K562 (cell line): Measurements from ENCODE around the gene ZNF157. TPM values are rescaled to one million over a fixed set of nuclear protein-coding genes. Genes with fewer than 3 reads are reported as not detected.
A peak's percentile ranks its signal among the peaks of the same experiment; 100 is the strongest.
"Not testable (repeated sequence)": the region's sequence is repeated elsewhere in the genome, so short reads cannot be mapped to it uniquely, and the experiment has no call there.

ENCODE experiments used
- ATAC-seq: fragments of 200-7000 bp; cut with Tn5 transposase; 3 replicates; pipeline ENCODE4 v1.9.1; 2020; ENCODE audit warnings: moderate library complexity
- BruUV-seq: library from RNA; stranded (reverse); fragments of 400-500 nt; replicated peaks from 2 replicates; lab custom pipeline; 2021; lab: Mats Ljungman, UMichigan
- CTCF ChIA-PET: fragments of 300-600 bp; formaldehyde crosslinking; extraction: SDS; loops from one replicate; lab custom pipeline; 2021; ENCODE audit warnings: low intra/inter-chr PET ratio; lab: Yijun Ruan, JAX
- POLR2A ChIA-PET: fragments of 300-600, 350-650 bp; sonication (Branson Sonifier 250); formaldehyde crosslinking; extraction: SDS; loops from one replicate; lab custom pipeline; 2021; ENCODE audit warnings: antibody characterized with exemption, inconsistent platforms; lab: Yijun Ruan, JAX
- DNase-seq, 4 experiments: peaks; one replicate each; pipeline versions ENCODE4 v3.0.0 to v3.0.0-alpha.2; 2011 to 2018; ENCODE audit warnings: low spot score in 3 of 4, mixed read lengths in 3 of 4; ENCODE audit errors: extremely low read depth in 1 of 4
- FAIRE-seq: peaks from 2 replicates; lab custom pipeline; 2011; peaks lifted over from hg19 to GRCh38; lab: Jason Lieb, UNC
- H2AFZ ChIP-seq: 2 replicates; pipeline ENCODE4 v1.6.0; 2011; ENCODE audit warnings: low read depth, low read length, control low read depth, inconsistent platforms
- H3K27ac ChIP-seq: fragments of 200-600 bp; 3 replicates; pipeline ENCODE4 v1.8.0; 2011; ENCODE audit warnings: low read depth, mild to moderate bottlenecking, control low read depth, inconsistent platforms, low read length, moderate library complexity, mixed read lengths; ENCODE audit errors: extremely low read depth
- H3K27me3 ChIP-seq, 2 experiments: fragments of 300-600 bp in 1 of 2; 2 replicates in 1 of 2; 3 replicates in 1 of 2; pipeline versions ENCODE4 v1.6.0 to v1.8.0; 2011; ENCODE audit warnings: inconsistent platforms in 2 of 2, low read length in 2 of 2, mild to moderate bottlenecking in 1 of 2, mixed read lengths in 1 of 2, moderate library complexity in 1 of 2; ENCODE audit not compliant: control insufficient read depth in 2 of 2, insufficient read depth in 2 of 2
- H3K36me3 ChIP-seq: fragments of 300-600 bp; 3 replicates; pipeline ENCODE4 v1.8.0; 2011; ENCODE audit warnings: mild to moderate bottlenecking, low read length, inconsistent platforms; ENCODE audit not compliant: control insufficient read depth, insufficient read depth
- H3K4me1 ChIP-seq, 2 experiments: fragments of 200-600 bp in 1 of 2; replicated peaks in 1 of 2; 2 replicates in 1 of 2; 3 replicates in 1 of 2; pipeline versions ENCODE4 v1.5.1 to v1.8.0; 2011; ENCODE audit warnings: inconsistent platforms in 2 of 2, low read length in 2 of 2, mild to moderate bottlenecking in 1 of 2, mixed read lengths in 1 of 2, moderate library complexity in 1 of 2; ENCODE audit not compliant: control insufficient read depth in 2 of 2, insufficient read depth in 2 of 2
- H3K4me2 ChIP-seq: 2 replicates; pipeline ENCODE4 v1.6.1; 2011; ENCODE audit warnings: low read length, control low read depth, inconsistent platforms, mixed read lengths; ENCODE audit not compliant: insufficient read depth
- H3K4me3 ChIP-seq: fragments of 200-600 bp; sonication (generic), shearing (Covaris generic); 2 replicates; pipeline ENCODE4 v1.5.1; 2016; ENCODE audit warnings: control low read depth, inconsistent platforms
- H3K79me2 ChIP-seq: fragments of 200-600 bp; 3 replicates; pipeline ENCODE4 v1.8.0; 2011; ENCODE audit warnings: low read length, inconsistent platforms; ENCODE audit not compliant: control insufficient read depth, insufficient read depth
- H3K9ac ChIP-seq, 2 experiments: 2 replicates each; pipeline versions ENCODE4 v1.6.0 to v1.6.1; 2011; ENCODE audit warnings: low read depth in 2 of 2, low read length in 2 of 2, control low read depth in 1 of 2, inconsistent platforms in 1 of 2, mild to moderate bottlenecking in 1 of 2, mixed read lengths in 1 of 2; ENCODE audit not compliant: insufficient read depth in 1 of 2
- H3K9me1 ChIP-seq: one replicate; pipeline ENCODE4 v1.6.0; 2011; ENCODE audit warnings: inconsistent platforms, mild to moderate bottlenecking, low read length, moderate library complexity; ENCODE audit not compliant: control insufficient read depth, insufficient read depth
- H3K9me3 ChIP-seq: replicated peaks from 2 replicates; pipeline ENCODE4 v1.5.1; 2011; ENCODE audit warnings: low read depth, low read length, inconsistent platforms; ENCODE audit not compliant: control insufficient read depth, insufficient read depth
- H4K20me1 ChIP-seq: replicated peaks from 2 replicates; pipeline ENCODE4 v1.6.1; 2011; ENCODE audit warnings: low read length, inconsistent platforms, mixed read lengths; ENCODE audit not compliant: control insufficient read depth, insufficient read depth
- HMG20A ChIP-seq: fragments of 450-650 bp; formaldehyde crosslinking; conservative IDR thresholded peaks from 2 replicates; pipeline ENCODE4 v1.4.0; 2020; ENCODE audit warnings: mild to moderate bottlenecking, mixed read lengths
- NFIC ChIP-seq: fragments of 450-650 bp; IDR thresholded peaks from 2 replicates; pipeline ENCODE4 v1.6.1; 2017; ENCODE audit warnings: mild to moderate bottlenecking, inconsistent platforms
- NRF1 ChIP-seq, 2 experiments: fragments of 450-650 bp; IDR thresholded peaks in 1 of 2; conservative IDR thresholded peaks in 1 of 2; 2 replicates each; pipeline ENCODE4 v1.6.1; 2014; ENCODE audit warnings: mild to moderate bottlenecking in 2 of 2
- ZNF263 ChIP-seq: sonication (generic); formaldehyde crosslinking; IDR thresholded peaks from 2 replicates; pipeline ENCODE4 v1.8.0; 2022; ENCODE audit warnings: mild to moderate bottlenecking, missing genetic modification reagents, borderline replicate concordance
- WGBS: fragments of 100-300 bp; shearing (Covaris generic); methylation state at CpG from one replicate; pipeline ENCODE4 v1.1.6; 2016; ENCODE audit warnings: low coverage, mixed read lengths; ENCODE audit not compliant: insufficient coverage; ENCODE audit errors: missing lambda C conversion rate; 5-methylcytosine and 5-hydroxymethylcytosine counted together
- in situ Hi-C: fragments of 300-500 bp; cut with MboI; formaldehyde crosslinking; loops from 4 replicates; pipeline ENCODE4 v1.15.0; 2018; ENCODE audit warnings: inconsistent platforms, mixed read lengths
- intact Hi-C: fragments of 100-400 bp; cut with micrococcal nuclease; formaldehyde crosslinking; loops from 2 replicates; pipeline ENCODE4 v1.14.2; 2022
- polyA plus RNA-seq, 8 experiments: library from polyadenylated mRNA; depleted of rRNA in 4 of 8; stranded (reverse) in 5 of 8; unstranded in 3 of 8; fragments of >200 nt; fragmentation: Nextera tagmentation in 2 of 8; fragmentation: Illumina TruSeq in 1 of 8; extraction: Ambion mirVana in 2 of 8; extraction: Trizol in 1 of 8; gene quantifications; 2 replicates each; pipeline versions ENCODE4 v1.2.1 to v1.2.3, GENCODE V29; 2011 to 2014; ENCODE audit warnings: inconsistent platforms in 1 of 8, missing spikeins in 1 of 8
- total RNA-seq, 7 experiments: library from RNA; depleted of rRNA in 6 of 7; stranded (reverse); fragments of >200 nt in 6 of 7; fragmentation: Illumina TruSeq in 2 of 7; extraction: Trizol in 2 of 7; gene quantifications; 2 replicates each; pipeline versions ENCODE4 v1.2.1 to v1.2.3, GENCODE V29; 2011 to 2021; ENCODE audit warnings: low replicate concordance in 1 of 7

The ZNF157 gene
- total and polyA plus RNA-seq, 9 of the 15 experiments (the other 6 are each of a cell fraction or from before 2014, with no cell fraction given): 0.03 TPM; not detected in 8

DNA sequence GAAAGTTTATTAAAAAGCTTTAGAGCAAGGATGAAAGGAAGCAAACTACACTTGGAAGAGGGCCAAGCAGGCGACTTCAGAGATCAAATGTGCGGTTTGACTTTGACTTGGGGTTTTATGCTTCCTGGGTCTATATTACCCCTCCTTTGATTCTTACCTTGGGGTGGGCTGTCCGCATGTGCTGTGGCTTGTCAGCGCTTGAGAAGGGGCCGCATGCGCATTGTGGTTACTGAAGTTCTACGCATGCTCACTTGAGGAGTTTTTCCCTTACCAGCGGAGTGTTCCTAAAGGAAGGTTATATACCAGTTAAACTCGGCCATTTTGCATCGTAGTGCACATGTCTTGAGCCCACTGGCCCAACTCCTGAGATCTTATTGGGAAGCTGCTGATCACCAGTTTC is 9.9 kb downstream of the ZNF157 start:
- Histone ChIP-seq H3K36me3 (no peaks in the 10 kb centered on the region), H3K9me1 (no peaks in the 10 kb centered on the region), H3K9me3 (no peaks in the 10 kb centered on the region), H3K27me3 (no peaks in the 10 kb centered on the region), H3K9ac (no peak overlapping the region), H3K79me2 (no peaks in the 10 kb centered on the region), H3K27ac (no peak overlapping the region), H4K20me1 (no peaks in the 10 kb centered on the region), H3K4me2 (no peak overlapping the region), H3K4me3 (no peak overlapping the region), H2AFZ (no peak overlapping the region), H3K4me1 (no peaks in the 10 kb centered on the region; a peak in 1 of 5 replicates)
- no TSS peak for BruUV-seq
- ATAC-seq (no peak), DNase-seq (no peak), FAIRE-seq (no peak)
- 33% methylated on average over 10 of the region's 10 CpGs for whole genome bisulfite sequencing
- intact Hi-C loops: no loop called here
- POLR2A ChIA-PET: no interaction called here
- CTCF ChIA-PET: interaction anchor here (0.6 kb wide), 1 partner anchor 30 kb away, joined by 3 read pairs; no protein-coding TSS in a partner anchor
- TF ChIP-seq HMG20A (CRISPR knock-in tag) (no peak), NFIC (peak; percentile 30), NRF1 (conservative IDR thresholded peaks at IDR 0.05 in 1 of 2, IDR thresholded peaks at IDR 0.05 in 1 of 2) (peak; percentile 53 to 61)
- in situ Hi-C loops: loop anchor here (10.0 kb wide), 1 partner anchor 185 kb away; the partner anchor contains the start of gene UBA1

DNA sequence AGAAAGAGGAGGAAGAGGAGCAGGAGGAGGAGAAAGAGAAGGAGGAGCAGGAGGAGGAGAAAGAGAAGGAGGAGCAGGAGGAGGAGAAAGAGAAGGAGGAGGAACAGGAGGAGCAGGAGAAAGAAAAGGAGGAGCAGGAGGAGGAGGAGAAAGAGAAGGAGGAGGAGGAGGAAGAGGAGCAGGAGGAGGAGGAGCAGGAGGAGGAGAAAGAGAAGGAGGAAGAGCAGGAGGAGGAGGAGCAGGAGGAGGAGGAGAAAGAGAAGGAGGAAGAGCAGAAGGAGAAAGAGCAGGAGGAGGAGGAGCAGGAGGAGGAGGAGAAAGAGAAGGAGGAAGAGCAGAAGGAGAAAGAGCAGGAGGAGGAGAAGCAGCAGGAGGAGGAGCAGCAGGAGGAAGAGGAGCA is 10.5 kb downstream of the ZNF157 start:
- H3K9me1 ChIP-seq, H3K4me2 ChIP-seq, BruUV-seq, intact Hi-C loops, H2AFZ ChIP-seq, H3K27ac ChIP-seq, H3K9ac ChIP-seq, ATAC-seq, H3K79me2 ChIP-seq, CTCF ChIA-PET, FAIRE-seq, H3K9me3 ChIP-seq, POLR2A ChIA-PET, DNase-seq, H3K27me3 ChIP-seq, H4K20me1 ChIP-seq, H3K4me3 ChIP-seq, H3K4me1 ChIP-seq, H3K36me3 ChIP-seq: not testable (repeated sequence)
- peak; percentile 81 for TF ChIP-seq ZNF263 (CRISPR knock-in tag)
- in situ Hi-C loops: loop anchor here (10.0 kb wide), 1 partner anchor 186 kb away; the partner anchor contains the start of gene UBA1
